NCI-H1048 (cell line): ENCODE data around the gene H2AZ1.

Source experiments
- DNase-seq: peaks from one replicate; lab custom pipeline; 2025; lab: John Stamatoyannopoulos, UW

H2AZ1 gene

DNA sequence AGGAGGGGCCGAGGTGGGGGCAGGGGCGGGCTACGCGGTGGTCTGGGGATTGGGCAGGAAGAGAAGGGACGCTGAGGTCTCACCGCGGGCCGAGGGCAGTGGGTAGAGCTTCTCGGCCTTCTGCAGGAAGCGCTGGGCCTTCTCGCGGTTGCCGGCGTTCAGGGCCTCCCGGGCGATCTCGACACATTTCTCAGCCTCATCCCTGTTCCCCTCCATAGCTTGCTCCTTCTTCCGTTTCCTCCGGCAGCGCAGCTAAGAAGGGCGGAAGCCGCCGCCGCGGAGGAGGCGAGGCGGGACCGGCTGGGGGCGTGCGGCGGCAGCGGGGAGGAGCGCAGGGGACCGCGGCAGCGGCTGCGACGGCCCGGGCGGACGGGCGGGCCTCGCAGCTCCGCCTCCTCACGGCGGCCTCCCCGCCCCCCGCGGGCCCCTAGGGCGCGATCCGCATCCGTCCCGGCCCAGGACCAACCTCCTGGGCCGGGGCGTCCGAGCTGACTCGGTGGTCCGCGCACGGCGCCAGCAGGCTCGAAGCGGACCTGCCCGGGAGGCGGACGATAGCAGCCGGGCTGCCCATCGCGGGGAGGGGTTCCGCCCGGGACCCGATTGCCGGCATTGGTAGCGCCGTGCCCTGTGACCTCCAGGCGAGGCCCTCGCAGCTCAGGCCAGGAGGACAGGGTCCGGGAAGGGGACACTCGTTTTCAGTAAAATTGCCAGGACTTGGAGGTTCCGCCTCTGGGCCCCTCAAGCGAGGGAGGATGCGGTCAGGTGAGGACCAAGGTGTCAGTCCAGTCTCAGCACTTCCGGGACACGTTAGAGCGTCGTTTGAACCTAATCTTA lies 3.5 kb downstream of the H2AZ1 start, which contains the start of gene DNAJB14:
Gene DNAJB14, minus strand, starts transcription at position 263 of the 834 bp plus-strand sequence. Its CDS starts 47 bp downstream, at position 216.
- peak; percentile 43 for DNase-seq

DNA sequence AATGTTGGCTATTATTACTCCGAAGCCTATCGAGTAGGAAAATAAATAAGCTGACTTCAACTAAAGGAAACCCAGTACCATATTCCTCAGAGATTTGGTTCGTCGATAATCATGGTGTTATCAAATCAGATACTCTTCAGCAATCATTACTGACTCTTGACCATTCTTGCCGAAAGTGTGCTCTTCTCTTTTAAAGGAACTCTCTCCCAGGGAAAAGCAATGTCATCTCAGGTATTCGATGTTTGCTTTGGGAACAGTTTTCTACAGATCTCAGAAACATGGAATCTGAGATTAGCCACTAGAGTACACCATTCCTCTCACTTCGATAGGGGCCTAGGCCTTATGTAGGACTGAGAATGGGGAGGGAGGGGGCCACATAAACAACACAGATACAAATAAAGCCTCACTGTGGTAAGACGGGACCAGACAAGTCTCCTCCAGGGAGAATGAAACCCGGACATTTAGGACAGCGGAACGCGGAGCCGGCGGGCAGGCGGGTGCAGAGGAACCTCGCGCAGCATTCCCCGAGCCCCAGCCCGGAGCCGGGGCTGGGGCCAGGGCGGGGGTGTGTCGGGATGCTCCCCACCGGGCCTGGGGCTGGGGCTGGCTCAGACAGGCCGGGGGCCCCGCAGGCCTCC lies 4.2 kb downstream of the H2AZ1 start:
- DNase-seq, result no peak

DNA sequence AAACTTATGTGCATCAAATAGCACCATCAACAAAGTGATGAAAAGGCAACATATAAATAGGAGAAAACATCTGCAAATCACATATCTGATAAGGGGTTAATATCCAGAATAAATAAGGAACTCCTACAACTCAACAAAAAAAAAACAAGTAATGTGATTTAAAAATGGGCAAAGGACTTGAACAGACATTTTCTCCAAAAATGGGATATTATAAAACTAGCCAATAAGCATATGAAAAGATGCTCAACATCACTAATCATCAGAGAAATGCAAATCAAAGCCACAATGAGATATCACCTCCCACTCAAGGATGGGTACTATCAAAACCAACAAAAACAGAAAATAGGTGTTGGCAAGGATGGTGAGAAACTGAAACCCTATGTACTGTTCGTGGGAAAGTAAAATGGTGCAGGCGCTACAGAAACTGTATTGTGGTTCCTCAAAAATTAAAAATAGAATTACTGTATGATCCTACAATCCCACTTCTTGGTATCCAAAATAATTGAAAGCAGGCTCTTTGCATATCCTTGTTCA lies 6.1 kb downstream of the H2AZ1 start:
- DNase-seq, result no peak

DNA sequence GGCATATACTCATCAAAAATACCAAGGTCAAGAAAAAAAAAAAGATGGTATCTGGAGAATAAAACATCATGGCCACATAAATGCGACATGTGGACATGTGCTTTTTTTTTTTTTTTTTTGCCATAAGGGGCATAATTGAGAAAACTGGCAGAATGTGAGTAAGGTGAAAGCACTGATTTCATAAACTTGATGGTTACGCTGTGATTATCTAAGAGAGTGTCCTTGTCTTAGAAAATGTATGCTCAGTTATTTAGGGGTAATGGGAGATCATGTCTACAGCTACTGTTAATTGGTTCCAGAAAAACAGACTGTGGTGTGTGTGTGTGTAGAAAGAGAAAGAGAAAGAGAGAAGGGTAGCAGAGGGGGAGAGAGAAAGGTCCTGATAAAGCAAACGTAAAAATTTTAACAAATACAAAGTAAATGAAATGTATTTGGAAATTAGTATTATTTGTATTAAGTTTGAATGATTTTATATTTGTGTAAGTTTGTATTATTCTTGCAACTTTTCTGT lies 11.8 kb downstream of the H2AZ1 start:
- no peak for DNase-seq

DNA sequence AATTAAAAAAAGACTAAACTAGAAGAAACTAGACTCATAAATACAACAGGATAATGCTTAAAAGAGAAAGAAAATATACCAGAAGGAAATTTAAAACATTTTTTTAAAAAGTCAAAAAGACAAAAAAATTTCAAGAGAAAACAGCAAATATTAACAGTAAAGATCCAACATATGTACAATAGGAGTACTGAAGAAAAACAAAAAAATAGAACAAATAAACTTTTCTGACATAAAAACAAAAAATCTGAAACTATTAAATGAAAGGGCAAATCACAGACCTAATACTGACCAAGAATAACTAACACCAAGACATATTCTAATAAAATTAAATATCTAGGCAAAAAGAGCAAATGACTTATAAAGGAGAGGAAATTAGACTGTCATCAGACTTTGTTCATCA lies 15.2 kb downstream of the H2AZ1 start:
- DNase-seq, result no peak

DNA sequence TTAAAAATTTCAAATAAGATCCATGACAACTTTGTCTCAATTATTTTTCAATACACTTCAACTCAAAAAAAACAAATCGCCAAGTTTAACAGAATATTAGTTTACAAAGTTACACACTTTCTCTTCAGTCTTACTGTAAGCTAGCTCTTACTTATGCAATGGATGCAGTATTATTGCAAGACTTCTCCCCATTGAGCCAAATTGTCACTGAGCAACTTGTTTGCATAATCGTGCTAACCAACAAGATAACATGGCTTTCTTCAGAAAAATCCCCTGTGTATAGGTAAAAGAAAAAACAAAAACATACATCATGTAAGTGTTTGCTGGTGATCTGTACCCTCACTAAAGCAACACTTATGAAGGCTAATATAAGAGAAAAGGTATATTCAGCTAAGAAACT lies 22.5 kb downstream of the H2AZ1 start:
- DNase-seq, result no peak

DNA sequence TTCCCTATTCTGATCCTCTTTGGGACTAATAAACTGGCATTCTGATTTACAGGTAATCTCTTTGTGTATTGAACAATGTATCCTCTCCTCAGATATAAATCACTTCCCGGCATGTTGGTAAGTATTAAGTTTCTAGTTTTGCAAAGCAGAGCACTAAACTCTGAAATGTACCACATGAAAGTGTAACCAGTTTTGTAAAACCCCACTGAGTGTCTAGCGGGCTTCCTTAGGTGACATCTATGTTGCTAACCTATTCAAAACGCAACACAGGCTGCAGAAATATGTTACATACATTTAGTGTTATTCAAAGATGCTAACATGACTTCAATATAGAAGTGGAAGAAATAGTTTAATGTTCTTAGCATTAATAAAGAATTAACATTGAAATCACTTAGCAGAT lies 28.9 kb downstream of the H2AZ1 start:
- DNase-seq, result no peak

DNA sequence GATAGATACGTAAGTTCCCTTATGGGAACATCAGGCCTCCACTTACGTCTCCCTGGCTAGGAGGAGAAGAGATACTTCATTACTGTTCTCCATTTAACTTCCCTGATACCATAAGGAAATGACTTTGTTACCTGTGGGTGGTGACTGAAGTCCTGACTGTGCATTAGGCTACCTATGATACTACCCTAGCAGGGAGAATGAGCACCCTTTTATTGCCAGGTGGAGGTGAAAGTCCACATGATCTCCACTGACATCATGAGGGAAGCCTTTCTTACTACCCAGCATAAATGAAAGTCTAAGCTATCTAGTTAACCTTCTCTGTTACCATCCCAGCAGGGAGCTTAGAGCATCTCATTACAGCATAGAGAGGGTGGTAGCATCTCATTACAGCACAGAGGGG lies 31.4 kb downstream of the H2AZ1 start:
- DNase-seq, result no peak

DNA sequence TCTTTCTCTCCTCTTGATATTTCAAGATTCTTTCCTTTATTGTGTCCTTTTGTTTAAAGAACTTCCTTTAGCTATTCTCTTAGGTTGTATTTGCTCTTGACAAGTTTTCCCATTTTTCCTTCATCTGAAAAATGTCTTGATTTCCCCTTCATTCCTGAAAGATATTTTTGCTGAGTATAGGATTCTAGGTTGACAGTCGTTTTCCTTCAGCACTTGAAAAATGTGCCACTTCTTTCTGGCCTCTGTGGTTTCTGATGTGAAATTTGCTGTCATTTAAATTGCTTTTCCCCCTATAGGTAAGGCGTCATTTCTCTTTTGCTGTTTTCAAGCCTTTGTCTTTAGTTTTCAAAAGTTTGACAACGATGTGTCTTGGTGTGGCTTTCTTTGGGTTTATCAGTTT lies 32.5 kb downstream of the H2AZ1 start:
- DNase-seq, result no peak

DNA sequence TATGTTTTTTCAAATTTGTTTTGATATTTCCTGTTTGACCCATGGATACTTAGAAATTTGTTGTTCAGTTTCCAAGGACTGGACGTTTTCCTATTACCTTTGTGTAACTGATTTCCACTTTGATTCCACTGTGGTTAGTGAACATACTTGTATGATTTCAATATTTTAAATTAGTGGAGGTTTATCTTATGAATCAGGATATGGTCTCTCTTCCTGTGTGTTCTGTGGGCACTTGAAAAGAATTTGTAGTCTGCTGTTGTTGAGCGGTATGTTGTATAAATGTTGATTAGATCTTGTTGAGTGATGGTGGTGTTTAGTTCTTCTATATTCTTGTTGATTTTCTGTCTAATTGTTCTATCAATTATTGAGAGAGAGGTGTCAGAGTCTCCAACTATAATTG lies 34.6 kb downstream of the H2AZ1 start:
- DNase-seq, result no peak
